Lung (tissue), 12 donors: Measurements from ENCODE around the gene TSPYL2. TPM values are rescaled to one million over a fixed set of nuclear protein-coding genes. Genes with fewer than 3 reads are reported as not detected.

Source experiments
- ATAC-seq: fragments of 200-7000 bp; cut with Tn5 transposase; one replicate; pipeline ENCODE4 v1.9.1; 2020; ENCODE audit warnings: moderate number of reproducible peaks; ENCODE audit not compliant: insufficient read depth, low FRiP score
- DNase-seq, 3 donors: peaks; one replicate each; pipeline ENCODE4 v3.0.0-alpha.2; 2013 to 2017
- H3K27ac ChIP-seq, 2 donors: one replicate each; pipeline ENCODE4 v1.5.1; 2013; ENCODE audit warnings: mild to moderate bottlenecking in 2 of 2, moderate library complexity in 2 of 2, control low read depth in 1 of 2, inconsistent platforms in 1 of 2, low read depth in 1 of 2, low read length in 1 of 2
- H3K27me3 ChIP-seq, 3 donors: one replicate each; pipeline ENCODE4 v1.5.1; 2013; ENCODE audit warnings: low read length in 2 of 3; ENCODE audit not compliant: control insufficient read depth in 3 of 3, insufficient read depth in 3 of 3
- H3K36me3 ChIP-seq, 4 donors: one replicate each; pipeline ENCODE4 v1.5.1; 2013; ENCODE audit warnings: low read length in 4 of 4, mild to moderate bottlenecking in 1 of 4, moderate library complexity in 1 of 4; ENCODE audit not compliant: control insufficient read depth in 4 of 4, insufficient read depth in 4 of 4
- H3K4me1 ChIP-seq, 5 donors: one replicate each; pipeline ENCODE4 v1.5.1; 2013; ENCODE audit warnings: low read length in 5 of 5, mild to moderate bottlenecking in 2 of 5, moderate library complexity in 1 of 5; ENCODE audit not compliant: control insufficient read depth in 5 of 5, insufficient read depth in 5 of 5
- H3K4me3 ChIP-seq: one replicate; pipeline ENCODE4 v1.5.1; 2013; ENCODE audit warnings: mild to moderate bottlenecking, control low read depth, moderate library complexity
- H3K9ac ChIP-seq, 2 donors: one replicate each; pipeline ENCODE4 v1.5.1; 2013; ENCODE audit warnings: low read length in 2 of 2, control low read depth in 1 of 2; ENCODE audit not compliant: insufficient read depth in 1 of 2
- H3K9me3 ChIP-seq, 4 donors: one replicate each; pipeline ENCODE4 v1.5.1; 2013; ENCODE audit warnings: low read length in 3 of 4, mild to moderate bottlenecking in 1 of 4, moderate library complexity in 1 of 4; ENCODE audit not compliant: control insufficient read depth in 4 of 4, insufficient read depth in 3 of 4
- WGBS, 2 donors: extraction: QIAGEN DNeasy Blood & Tissue Kit; methylation state at CpG; one replicate each; pipeline ENCODE4 v1.1.7; 2013; 5-methylcytosine and 5-hydroxymethylcytosine counted together
- polyA plus RNA-seq, 2 donors: library from polyadenylated mRNA; stranded (reverse); fragments of 200-250 nt; gene quantifications; one replicate each; pipeline ENCODE4 v1.2.1, GENCODE V29; 2013
- total RNA-seq, 2 donors: library from RNA; depleted of rRNA in 1 of 2; stranded (reverse); fragments of >200 nt in 1 of 2; gene quantifications; one replicate each; pipeline ENCODE4 v1.2.1, GENCODE V29; 2014 to 2021
- TF ChIP-seq, protein P1 (sequence below): IDR thresholded peaks from 2 replicates; pipeline ENCODE4 v1.5.1; 2012; ENCODE audit warnings: mild to moderate bottlenecking; ENCODE audit errors: control extremely low read depth, extremely low read depth
- donor health status: control.
- donor health status: control.
- donor health status: Bipolar disorder and iron deficiency.
- donor health status: healthy.
- donor health status: DM: yes; HTN: yes; CAD: no.

Gene TSPYL2
- total and polyA plus RNA-seq, 4 donors = 20.8 to 66.2 (median 36.7) TPM

DNA sequence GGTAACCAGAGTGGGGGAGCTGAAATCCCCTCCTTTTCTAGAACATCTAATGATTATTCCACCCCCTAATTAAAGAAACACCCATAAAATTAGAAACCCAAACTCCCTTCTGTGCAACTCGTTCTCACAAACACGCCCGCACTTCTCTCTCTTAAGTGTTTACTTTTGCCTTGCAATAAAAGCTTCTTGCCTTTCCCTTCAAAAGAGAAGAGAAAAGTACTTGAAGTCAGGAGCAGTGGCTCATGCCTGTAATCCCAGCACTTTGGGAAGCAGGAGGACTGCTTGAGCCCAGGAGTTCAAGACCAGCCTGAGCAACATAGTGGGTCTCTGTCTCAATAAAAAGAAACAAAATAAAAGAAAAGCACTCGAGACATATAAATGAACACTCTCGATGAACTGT is 37.2 kb upstream of the TSPYL2 start:
- peaks cover 0 to 5% (median 0%) of the 10 kb centered on the region in 5 donors for H3K4me1 ChIP-seq
- H3K9me3 ChIP-seq = no peaks in the 10 kb centered on the region
- 60 to 93% methylated on average over 5 of the region's 5 CpGs for WGBS, 2 donors
- H3K4me3 ChIP-seq = no peak overlapping the region
- peak in 2 of 3 donors; percentile 18 to 58 for DNase-seq
- H3K36me3 ChIP-seq = no peaks in the 10 kb centered on the region
- no peak overlapping the region for H3K27ac ChIP-seq
- H3K9ac ChIP-seq = no peak overlapping the region
- peaks cover 3 to 51% (median 20%) of the 10 kb centered on the region in 3 donors for H3K27me3 ChIP-seq
- TF ChIP-seq, protein P1, sequence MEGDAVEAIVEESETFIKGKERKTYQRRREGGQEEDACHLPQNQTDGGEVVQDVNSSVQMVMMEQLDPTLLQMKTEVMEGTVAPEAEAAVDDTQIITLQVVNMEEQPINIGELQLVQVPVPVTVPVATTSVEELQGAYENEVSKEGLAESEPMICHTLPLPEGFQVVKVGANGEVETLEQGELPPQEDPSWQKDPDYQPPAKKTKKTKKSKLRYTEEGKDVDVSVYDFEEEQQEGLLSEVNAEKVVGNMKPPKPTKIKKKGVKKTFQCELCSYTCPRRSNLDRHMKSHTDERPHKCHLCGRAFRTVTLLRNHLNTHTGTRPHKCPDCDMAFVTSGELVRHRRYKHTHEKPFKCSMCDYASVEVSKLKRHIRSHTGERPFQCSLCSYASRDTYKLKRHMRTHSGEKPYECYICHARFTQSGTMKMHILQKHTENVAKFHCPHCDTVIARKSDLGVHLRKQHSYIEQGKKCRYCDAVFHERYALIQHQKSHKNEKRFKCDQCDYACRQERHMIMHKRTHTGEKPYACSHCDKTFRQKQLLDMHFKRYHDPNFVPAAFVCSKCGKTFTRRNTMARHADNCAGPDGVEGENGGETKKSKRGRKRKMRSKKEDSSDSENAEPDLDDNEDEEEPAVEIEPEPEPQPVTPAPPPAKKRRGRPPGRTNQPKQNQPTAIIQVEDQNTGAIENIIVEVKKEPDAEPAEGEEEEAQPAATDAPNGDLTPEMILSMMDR = no peak
- no peak for ATAC-seq

DNA sequence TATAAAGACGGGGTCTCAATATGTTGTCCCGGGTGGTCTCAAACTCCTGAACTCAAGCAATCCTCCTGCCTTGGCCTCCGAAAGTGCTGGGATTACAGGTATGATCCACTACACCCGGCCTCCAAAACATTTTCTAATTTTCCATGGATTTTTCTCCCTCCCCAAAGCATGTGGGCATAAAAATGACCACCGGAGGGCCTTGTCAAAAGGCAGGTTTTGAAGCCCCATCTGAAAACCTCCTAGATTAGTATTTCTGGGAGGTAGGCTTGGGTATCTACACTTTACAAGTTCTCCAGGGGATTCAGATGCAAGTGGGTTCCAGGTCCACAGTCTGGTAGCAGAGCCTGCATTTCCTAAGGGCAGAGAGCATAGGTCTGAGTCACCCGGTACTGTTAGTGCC is 34.9 kb upstream of the TSPYL2 start:
- TF ChIP-seq, protein P1 = no peak
- no peak for ATAC-seq
- H3K27ac ChIP-seq = no peak overlapping the region
- no peaks in the 10 kb centered on the region for H3K9me3 ChIP-seq
- WGBS, 2 donors = 85 to 93% methylated on average over 6 of the region's 6 CpGs
- no peak overlapping the region for H3K4me3 ChIP-seq
- H3K27me3 ChIP-seq = peaks cover 0 to 46% (median 16%) of the 10 kb centered on the region in 3 donors
- H3K4me1 ChIP-seq = peaks cover 0 to 5% (median 0%) of the 10 kb centered on the region in 5 donors
- H3K36me3 ChIP-seq = no peaks in the 10 kb centered on the region
- H3K9ac ChIP-seq = no peak overlapping the region
- DNase-seq = no peak

DNA sequence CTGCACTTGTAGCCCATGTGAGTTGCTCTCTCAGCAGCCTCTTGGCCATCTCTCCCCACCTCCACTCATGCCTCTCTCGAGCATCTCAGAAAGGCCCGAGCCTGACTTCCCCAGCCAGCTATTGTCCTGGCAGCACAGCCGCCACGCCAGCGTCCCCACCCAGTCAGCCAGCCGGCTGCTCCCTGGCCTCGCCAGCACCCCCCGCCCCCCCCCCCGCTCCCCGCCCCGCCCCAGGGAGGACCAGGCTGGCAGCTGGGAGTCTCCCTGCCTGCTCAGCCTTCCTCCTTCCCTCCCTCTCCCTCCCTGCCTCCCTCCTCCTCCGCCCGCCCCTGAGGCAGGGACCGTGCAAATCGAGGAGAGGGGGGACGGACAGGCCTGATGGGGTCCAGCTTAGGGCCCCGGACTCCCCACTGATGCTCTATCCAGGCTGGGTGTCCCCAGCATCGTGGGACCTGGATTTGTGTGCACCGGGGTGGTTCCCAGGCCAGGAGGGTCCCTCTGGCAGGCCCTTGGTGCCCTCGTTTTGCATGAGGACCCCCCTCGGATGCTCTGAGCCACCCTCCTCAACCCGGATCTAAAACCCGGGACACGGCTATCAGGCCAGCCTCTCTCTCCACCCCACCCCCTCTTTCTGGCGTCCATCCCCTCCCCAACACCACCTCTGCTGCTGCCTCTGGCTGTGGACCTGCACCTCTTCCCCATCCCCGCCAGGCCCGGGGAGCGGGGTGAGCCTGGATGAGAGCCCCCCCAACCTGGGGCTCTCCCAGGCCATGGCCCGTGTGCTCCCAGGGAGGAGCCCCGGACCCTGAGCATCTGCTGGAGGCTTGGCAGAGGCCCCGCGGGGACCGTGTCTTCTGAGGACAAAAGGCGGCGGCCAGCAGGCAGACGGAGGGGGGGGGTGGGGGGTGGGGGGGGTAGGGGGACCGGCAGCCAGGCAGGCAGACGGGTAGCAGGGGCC is 33.7 kb upstream of the TSPYL2 start, which contains the start of gene GPR173:
Gene GPR173, plus strand, starts transcription at position 621 of the 958 bp plus-strand sequence. CDS start 27,833 bp downstream, outside the sequence.
- peaks cover 0 to 5% (median 0%) of the 10 kb centered on the region in 5 donors for H3K4me1 ChIP-seq
- peaks cover 0 to 48% (median 25%) of the 10 kb centered on the region in 3 donors for H3K27me3 ChIP-seq
- peak; percentile 75 to 80 (median 80) for DNase-seq
- WGBS, 2 donors = 0 to 31% methylated on average over 14 to 36 of the region's 38 CpGs
- no peaks in the 10 kb centered on the region for H3K9me3 ChIP-seq
- ATAC-seq = peak; percentile 80
- H3K27ac ChIP-seq = no peak within 1 kb of the TSS
- H3K9ac ChIP-seq = peak within 1 kb of the TSS in 1 of 2 donors; percentile 38
- TF ChIP-seq, protein P1 = no peak
- peaks cover 0 to 3% (median 0%) of the 10 kb centered on the region in 4 donors for H3K36me3 ChIP-seq
- peak within 1 kb of the TSS; percentile 1 for H3K4me3 ChIP-seq
